Thyroid gland (tissue), 4 donors: ENCODE data around the gene GPR12.

Experiments
- POLR2A ChIP-seq, 2 donors: fragments of 450-650 bp; IDR thresholded peaks; one replicate each; pipeline ENCODE4 v1.6.1; 2017; ENCODE audit warnings: antibody characterized with exemption in 2 of 2, mild to moderate bottlenecking in 2 of 2, moderate library complexity in 1 of 2
- TF ChIP-seq, protein P1 (sequence below), 6 experiments: fragments of 200-600 bp in 3 of 6; fragments of 450-650 bp in 3 of 6; sonication (generic) in 3 of 6; IDR thresholded peaks; one replicate each; pipeline ENCODE4 v1.5.1; 2016 to 2019; ENCODE audit warnings: antibody characterized with exemption in 6 of 6, mild to moderate bottlenecking in 2 of 6, inconsistent platforms in 1 of 6, moderate library complexity in 1 of 6

DNA sequence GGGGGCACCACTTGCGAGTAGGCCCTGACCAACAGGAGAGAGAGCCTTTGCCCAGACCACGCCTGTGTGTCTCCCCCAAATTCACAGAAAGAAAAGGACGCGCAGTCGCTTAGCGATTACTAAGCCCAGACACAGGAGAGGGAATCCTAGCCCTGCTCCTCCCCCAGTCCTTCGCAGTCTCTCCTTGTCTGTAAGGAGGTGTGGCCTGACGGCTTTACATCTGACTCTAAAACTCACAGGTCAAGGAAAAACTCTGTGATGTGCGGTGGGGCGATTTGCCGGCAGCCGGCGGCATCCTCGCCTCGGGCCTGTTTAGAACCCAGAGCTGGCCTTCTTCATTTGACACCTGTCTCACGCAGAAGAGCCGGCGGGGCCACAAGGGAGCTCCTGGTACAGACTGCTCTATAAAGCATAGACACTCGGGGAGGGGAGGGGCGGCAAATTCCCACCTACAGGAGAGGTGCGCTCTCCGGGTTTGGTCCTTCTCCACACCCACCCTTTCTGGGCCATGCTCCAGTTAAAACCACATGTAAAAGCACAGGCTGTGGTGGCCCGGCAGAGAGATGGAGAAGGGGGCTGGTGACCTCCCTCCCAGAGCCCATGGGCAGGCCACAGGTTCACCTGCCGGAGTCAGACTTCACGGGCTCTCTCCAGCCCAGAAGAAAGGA lies 17.8 kb downstream of the GPR12 start:
- no peak for TF ChIP-seq POLR2A (IDR thresholded peaks at IDR 0.05)
- TF ChIP-seq, protein P1, sequence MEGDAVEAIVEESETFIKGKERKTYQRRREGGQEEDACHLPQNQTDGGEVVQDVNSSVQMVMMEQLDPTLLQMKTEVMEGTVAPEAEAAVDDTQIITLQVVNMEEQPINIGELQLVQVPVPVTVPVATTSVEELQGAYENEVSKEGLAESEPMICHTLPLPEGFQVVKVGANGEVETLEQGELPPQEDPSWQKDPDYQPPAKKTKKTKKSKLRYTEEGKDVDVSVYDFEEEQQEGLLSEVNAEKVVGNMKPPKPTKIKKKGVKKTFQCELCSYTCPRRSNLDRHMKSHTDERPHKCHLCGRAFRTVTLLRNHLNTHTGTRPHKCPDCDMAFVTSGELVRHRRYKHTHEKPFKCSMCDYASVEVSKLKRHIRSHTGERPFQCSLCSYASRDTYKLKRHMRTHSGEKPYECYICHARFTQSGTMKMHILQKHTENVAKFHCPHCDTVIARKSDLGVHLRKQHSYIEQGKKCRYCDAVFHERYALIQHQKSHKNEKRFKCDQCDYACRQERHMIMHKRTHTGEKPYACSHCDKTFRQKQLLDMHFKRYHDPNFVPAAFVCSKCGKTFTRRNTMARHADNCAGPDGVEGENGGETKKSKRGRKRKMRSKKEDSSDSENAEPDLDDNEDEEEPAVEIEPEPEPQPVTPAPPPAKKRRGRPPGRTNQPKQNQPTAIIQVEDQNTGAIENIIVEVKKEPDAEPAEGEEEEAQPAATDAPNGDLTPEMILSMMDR (IDR thresholded peaks at IDR 0.05), result no peak
